ENCODE results near the gene HEMK1. TPM values are rescaled to one million over a fixed set of nuclear protein-coding genes. Genes with fewer than 3 reads are reported as not detected.
A peak's percentile ranks its signal among the peaks of the same experiment; 100 is the strongest.

HEMK1 gene
- 1 to 10 TPM; 4.5 to 8.1 (median 7.5) TPM for total RNA-seq

GRCh38 chr3:50568947-50569749, at the start of gene HEMK1:
HEMK1 (plus strand) TSS chr3:50569522; CDS start chr3:50571105, 1,583 bp downstream.
- in situ Hi-C loops (cut with MboI; ENCODE audit: low sequenced_read_pairs in 4 of 4) (no loop called here), intact Hi-C loops (cut with DNase I; ENCODE audit: low total_unique reads) (loop anchor here (1.0 to 10.0 kb wide), 4 partner anchors 47 to 930 kb away; partner anchors contain the start of genes DOCK3 and TMEM115)
- no peaks in the 10 kb centered on the region for H3K9me3 ChIP-seq
- DNase-seq (peak; percentile 97), ATAC-seq (peak; percentile 77 to 78)
- peak within 1 kb of the TSS; percentile 88 to 97 (median 92) for H3K27ac ChIP-seq
- peak within 1 kb of the TSS; percentile 81 to 92 (median 86) for H3K4me3 ChIP-seq
- H3K36me3 ChIP-seq, result no peaks in the 10 kb centered on the region
- no peaks in the 10 kb centered on the region for H3K27me3 ChIP-seq
- peaks cover 39 to 46% of the 10 kb centered on the region in 2 donors for H3K4me1 ChIP-seq
- TF ChIP-seq CTCF (IDR thresholded peaks at IDR 0.05 in 4 of 5, conservative IDR thresholded peaks at IDR 0.05 in 1 of 5) (peak in 3 of 5 experiments; percentile 11 to 20 (median 11)), POLR2A (IDR thresholded peaks at IDR 0.05) (peak; percentile 73 to 78)

GRCh38 chr3:50520849-50521248, 48.5 kb upstream of the HEMK1 start:
- TF ChIP-seq CTCF (IDR thresholded peaks at IDR 0.05 in 4 of 5, conservative IDR thresholded peaks at IDR 0.05 in 1 of 5), result no peak
- no peak for TF ChIP-seq POLR2A (IDR thresholded peaks at IDR 0.05)
- Histone ChIP-seq H3K4me3 (no peak overlapping the region), H3K36me3 (no peaks in the 10 kb centered on the region), H3K9me3 (no peaks in the 10 kb centered on the region), H3K27ac (no peak overlapping the region), H3K4me1 (peaks cover 0 to 12% of the 10 kb centered on the region in 2 donors), H3K27me3 (no peaks in the 10 kb centered on the region)
- ATAC-seq (no peak), DNase-seq (no peak)
- intact Hi-C loops (cut with DNase I; ENCODE audit: low total_unique reads), result no loop called here
- in situ Hi-C loops (cut with MboI; ENCODE audit: low sequenced_read_pairs in 4 of 4), result no loop called here

- H3K36me3 ChIP-seq, result no peaks in the 10 kb centered on the region
- no peaks in the 10 kb centered on the region for H3K9me3 ChIP-seq
- H3K27ac ChIP-seq, result no peak overlapping the region
- intact Hi-C loops (cut with DNase I; ENCODE audit: low total_unique reads) (no loop called here), in situ Hi-C loops (cut with MboI; ENCODE audit: low sequenced_read_pairs in 4 of 4) (no loop called here)
- peaks cover 0 to 9% of the 10 kb centered on the region in 2 donors for H3K4me1 ChIP-seq
- TF ChIP-seq CTCF (IDR thresholded peaks at IDR 0.05 in 4 of 5, conservative IDR thresholded peaks at IDR 0.05 in 1 of 5), result no peak
- no peak for TF ChIP-seq POLR2A (IDR thresholded peaks at IDR 0.05)
- ATAC-seq, result no peak
- no peak overlapping the region for H3K4me3 ChIP-seq
- DNase-seq, result no peak
- H3K27me3 ChIP-seq, result no peaks in the 10 kb centered on the region
These were observed 47.8 kb upstream of the HEMK1 start for GRCh38 chr3:50521572-50521971.

GRCh38 chr3:50523279-50523811, 46.0 kb upstream of the HEMK1 start:
- Histone ChIP-seq H3K27me3 (no peaks in the 10 kb centered on the region), H3K4me3 (no peak overlapping the region), H3K9me3 (no peaks in the 10 kb centered on the region), H3K4me1 (peaks cover 0 to 6% of the 10 kb centered on the region in 2 donors), H3K36me3 (no peaks in the 10 kb centered on the region), H3K27ac (no peak overlapping the region)
- no peak for TF ChIP-seq CTCF (IDR thresholded peaks at IDR 0.05 in 4 of 5, conservative IDR thresholded peaks at IDR 0.05 in 1 of 5)
- no peak for TF ChIP-seq POLR2A (IDR thresholded peaks at IDR 0.05)
- ATAC-seq, result no peak
- intact Hi-C loops (cut with DNase I; ENCODE audit: low total_unique reads) (no loop called here), in situ Hi-C loops (cut with MboI; ENCODE audit: low sequenced_read_pairs in 4 of 4) (no loop called here)
- DNase-seq, result no peak

Data from gastrocnemius medialis (tissue), 4 donors.